ENCODE results near the gene ARHGAP40. TPM values are rescaled to one million over a fixed set of nuclear protein-coding genes. Genes with fewer than 3 reads are reported as not detected.

The ARHGAP40 gene
- total and polyA plus RNA-seq, 2 experiments from 2014 or later, result 0.21 TPM; not detected in 1

DNA sequence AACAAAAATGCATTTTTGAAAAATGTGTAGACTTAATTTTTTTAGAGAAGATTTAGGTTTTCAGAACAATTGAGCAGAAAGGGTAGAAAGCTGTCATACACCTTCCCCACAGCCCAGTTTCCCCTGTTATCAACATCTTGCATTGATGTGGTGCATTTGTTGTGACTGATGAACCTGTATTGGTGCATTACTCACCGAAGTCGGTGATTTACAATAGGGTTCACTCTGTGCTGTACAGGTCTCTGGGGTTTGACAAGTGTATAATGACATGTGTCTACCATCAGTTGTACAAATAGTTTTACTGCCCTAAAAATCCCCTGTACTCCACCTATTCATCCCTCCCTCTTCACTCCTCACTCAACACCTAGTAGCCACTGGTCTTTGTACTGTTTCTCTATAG, 44.4 kb upstream of the ARHGAP40 start:
- Histone ChIP-seq H3K4me1 (ENCODE audit: insufficient read depth) (no peaks in the 10 kb centered on the region), H3K79me2 (replicated peaks; ENCODE audit: insufficient read depth) (no peaks in the 10 kb centered on the region), H3K9me2 (ENCODE audit: insufficient read depth) (no peaks in the 10 kb centered on the region), H3K4me2 (no peak overlapping the region), H4K20me1 (replicated peaks; ENCODE audit: insufficient read depth) (no peaks in the 10 kb centered on the region), H3F3A (replicated peaks; ENCODE audit: low read depth) (no peaks in the 10 kb centered on the region), H3K36me3 (ENCODE audit: insufficient read depth) (peaks cover 17% of the 10 kb centered on the region), H3K27me3 (ENCODE audit: insufficient read depth) (no peaks in the 10 kb centered on the region), H3K27ac (ENCODE audit: low read depth) (no peak overlapping the region), H3K4me3 (no peak overlapping the region), H2AFZ (no peak overlapping the region)
- TF ChIP-seq NANOG (IDR thresholded peaks at IDR 0.05; ENCODE audit: borderline replicate concordance), result no peak
- TF ChIP-seq POLR2AphosphoS5 (IDR thresholded peaks at IDR 0.05; ENCODE audit: low read depth), result no peak
- no peak for TF ChIP-seq ZNF114 (CRISPR knock-in tag; IDR thresholded peaks at IDR 0.05)
- TF ChIP-seq JUNB (IDR thresholded peaks at IDR 0.05; ENCODE audit: unreplicated experiment), result no peak
- TF ChIP-seq, protein P1, sequence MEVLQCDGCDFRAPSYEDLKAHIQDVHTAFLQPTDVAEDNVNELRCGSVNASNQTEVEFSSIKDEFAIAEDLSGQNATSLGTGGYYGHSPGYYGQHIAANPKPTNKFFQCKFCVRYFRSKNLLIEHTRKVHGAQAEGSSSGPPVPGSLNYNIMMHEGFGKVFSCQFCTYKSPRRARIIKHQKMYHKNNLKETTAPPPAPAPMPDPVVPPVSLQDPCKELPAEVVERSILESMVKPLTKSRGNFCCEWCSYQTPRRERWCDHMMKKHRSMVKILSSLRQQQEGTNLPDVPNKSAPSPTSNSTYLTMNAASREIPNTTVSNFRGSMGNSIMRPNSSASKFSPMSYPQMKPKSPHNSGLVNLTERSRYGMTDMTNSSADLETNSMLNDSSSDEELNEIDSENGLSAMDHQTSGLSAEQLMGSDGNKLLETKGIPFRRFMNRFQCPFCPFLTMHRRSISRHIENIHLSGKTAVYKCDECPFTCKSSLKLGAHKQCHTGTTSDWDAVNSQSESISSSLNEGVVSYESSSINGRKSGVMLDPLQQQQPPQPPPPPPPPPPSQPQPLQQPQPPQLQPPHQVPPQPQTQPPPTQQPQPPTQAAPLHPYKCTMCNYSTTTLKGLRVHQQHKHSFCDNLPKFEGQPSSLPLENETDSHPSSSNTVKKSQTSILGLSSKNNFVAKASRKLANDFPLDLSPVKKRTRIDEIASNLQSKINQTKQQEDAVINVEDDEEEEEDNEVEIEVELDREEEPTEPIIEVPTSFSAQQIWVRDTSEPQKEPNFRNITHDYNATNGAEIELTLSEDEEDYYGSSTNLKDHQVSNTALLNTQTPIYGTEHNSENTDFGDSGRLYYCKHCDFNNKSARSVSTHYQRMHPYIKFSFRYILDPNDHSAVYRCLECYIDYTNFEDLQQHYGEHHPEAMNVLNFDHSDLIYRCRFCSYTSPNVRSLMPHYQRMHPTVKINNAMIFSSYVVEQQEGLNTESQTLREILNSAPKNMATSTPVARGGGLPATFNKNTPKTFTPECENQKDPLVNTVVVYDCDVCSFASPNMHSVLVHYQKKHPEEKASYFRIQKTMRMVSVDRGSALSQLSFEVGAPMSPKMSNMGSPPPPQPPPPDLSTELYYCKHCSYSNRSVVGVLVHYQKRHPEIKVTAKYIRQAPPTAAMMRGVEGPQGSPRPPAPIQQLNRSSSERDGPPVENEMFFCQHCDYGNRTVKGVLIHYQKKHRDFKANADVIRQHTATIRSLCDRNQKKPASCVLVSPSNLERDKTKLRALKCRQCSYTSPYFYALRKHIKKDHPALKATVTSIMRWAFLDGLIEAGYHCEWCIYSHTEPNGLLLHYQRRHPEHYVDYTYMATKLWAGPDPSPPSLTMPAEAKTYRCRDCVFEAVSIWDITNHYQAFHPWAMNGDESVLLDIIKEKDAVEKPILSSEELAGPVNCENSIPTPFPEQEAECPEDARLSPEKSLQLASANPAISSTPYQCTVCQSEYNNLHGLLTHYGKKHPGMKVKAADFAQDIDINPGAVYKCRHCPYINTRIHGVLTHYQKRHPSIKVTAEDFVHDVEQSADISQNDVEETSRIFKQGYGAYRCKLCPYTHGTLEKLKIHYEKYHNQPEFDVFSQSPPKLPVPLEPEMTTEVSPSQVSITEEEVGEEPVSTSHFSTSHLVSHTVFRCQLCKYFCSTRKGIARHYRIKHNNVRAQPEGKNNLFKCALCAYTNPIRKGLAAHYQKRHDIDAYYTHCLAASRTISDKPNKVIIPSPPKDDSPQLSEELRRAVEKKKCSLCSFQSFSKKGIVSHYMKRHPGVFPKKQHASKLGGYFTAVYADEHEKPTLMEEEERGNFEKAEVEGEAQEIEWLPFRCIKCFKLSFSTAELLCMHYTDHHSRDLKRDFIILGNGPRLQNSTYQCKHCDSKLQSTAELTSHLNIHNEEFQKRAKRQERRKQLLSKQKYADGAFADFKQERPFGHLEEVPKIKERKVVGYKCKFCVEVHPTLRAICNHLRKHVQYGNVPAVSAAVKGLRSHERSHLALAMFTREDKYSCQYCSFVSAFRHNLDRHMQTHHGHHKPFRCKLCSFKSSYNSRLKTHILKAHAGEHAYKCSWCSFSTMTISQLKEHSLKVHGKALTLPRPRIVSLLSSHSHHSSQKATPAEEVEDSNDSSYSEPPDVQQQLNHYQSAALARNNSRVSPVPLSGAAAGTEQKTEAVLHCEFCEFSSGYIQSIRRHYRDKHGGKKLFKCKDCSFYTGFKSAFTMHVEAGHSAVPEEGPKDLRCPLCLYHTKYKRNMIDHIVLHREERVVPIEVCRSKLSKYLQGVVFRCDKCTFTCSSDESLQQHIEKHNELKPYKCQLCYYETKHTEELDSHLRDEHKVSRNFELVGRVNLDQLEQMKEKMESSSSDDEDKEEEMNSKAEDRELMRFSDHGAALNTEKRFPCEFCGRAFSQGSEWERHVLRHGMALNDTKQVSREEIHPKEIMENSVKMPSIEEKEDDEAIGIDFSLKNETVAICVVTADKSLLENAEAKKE (CRISPR knock-in tag; IDR thresholded peaks at IDR 0.05), result no peak
- no peak for TF ChIP-seq EZH2 (IDR thresholded peaks at IDR 0.05; ENCODE audit: low read depth, unreplicated experiment)
- TF ChIP-seq, protein P2, sequence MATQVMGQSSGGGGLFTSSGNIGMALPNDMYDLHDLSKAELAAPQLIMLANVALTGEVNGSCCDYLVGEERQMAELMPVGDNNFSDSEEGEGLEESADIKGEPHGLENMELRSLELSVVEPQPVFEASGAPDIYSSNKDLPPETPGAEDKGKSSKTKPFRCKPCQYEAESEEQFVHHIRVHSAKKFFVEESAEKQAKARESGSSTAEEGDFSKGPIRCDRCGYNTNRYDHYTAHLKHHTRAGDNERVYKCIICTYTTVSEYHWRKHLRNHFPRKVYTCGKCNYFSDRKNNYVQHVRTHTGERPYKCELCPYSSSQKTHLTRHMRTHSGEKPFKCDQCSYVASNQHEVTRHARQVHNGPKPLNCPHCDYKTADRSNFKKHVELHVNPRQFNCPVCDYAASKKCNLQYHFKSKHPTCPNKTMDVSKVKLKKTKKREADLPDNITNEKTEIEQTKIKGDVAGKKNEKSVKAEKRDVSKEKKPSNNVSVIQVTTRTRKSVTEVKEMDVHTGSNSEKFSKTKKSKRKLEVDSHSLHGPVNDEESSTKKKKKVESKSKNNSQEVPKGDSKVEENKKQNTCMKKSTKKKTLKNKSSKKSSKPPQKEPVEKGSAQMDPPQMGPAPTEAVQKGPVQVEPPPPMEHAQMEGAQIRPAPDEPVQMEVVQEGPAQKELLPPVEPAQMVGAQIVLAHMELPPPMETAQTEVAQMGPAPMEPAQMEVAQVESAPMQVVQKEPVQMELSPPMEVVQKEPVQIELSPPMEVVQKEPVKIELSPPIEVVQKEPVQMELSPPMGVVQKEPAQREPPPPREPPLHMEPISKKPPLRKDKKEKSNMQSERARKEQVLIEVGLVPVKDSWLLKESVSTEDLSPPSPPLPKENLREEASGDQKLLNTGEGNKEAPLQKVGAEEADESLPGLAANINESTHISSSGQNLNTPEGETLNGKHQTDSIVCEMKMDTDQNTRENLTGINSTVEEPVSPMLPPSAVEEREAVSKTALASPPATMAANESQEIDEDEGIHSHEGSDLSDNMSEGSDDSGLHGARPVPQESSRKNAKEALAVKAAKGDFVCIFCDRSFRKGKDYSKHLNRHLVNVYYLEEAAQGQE (IDR thresholded peaks at IDR 0.05; ENCODE audit: unreplicated experiment), result no peak
- no peak for TF ChIP-seq ZNF331 (CRISPR knock-in tag; IDR thresholded peaks at IDR 0.05; ENCODE audit: low read depth)
- TF ChIP-seq CREB1 (CRISPR knock-in tag; IDR thresholded peaks at IDR 0.05; ENCODE audit: low read depth), result no peak
- TF ChIP-seq, protein P3, sequence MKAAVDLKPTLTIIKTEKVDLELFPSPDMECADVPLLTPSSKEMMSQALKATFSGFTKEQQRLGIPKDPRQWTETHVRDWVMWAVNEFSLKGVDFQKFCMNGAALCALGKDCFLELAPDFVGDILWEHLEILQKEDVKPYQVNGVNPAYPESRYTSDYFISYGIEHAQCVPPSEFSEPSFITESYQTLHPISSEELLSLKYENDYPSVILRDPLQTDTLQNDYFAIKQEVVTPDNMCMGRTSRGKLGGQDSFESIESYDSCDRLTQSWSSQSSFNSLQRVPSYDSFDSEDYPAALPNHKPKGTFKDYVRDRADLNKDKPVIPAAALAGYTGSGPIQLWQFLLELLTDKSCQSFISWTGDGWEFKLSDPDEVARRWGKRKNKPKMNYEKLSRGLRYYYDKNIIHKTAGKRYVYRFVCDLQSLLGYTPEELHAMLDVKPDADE (IDR thresholded peaks at IDR 0.05), result no peak
- no peak for TF ChIP-seq STAT1 (IDR thresholded peaks at IDR 0.05; ENCODE audit: unreplicated experiment)
- TF ChIP-seq, protein P4, sequence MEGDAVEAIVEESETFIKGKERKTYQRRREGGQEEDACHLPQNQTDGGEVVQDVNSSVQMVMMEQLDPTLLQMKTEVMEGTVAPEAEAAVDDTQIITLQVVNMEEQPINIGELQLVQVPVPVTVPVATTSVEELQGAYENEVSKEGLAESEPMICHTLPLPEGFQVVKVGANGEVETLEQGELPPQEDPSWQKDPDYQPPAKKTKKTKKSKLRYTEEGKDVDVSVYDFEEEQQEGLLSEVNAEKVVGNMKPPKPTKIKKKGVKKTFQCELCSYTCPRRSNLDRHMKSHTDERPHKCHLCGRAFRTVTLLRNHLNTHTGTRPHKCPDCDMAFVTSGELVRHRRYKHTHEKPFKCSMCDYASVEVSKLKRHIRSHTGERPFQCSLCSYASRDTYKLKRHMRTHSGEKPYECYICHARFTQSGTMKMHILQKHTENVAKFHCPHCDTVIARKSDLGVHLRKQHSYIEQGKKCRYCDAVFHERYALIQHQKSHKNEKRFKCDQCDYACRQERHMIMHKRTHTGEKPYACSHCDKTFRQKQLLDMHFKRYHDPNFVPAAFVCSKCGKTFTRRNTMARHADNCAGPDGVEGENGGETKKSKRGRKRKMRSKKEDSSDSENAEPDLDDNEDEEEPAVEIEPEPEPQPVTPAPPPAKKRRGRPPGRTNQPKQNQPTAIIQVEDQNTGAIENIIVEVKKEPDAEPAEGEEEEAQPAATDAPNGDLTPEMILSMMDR (conservative IDR thresholded peaks at IDR 0.05; ENCODE audit: low read depth in 2 of 2), result no peak
- TF ChIP-seq EZH2phosphoT487 (IDR thresholded peaks at IDR 0.05; ENCODE audit: unreplicated experiment), result no peak
- no peaks in the 10 kb centered on the region for H3K27me3 Mint-ChIP-seq (ENCODE audit: insufficient read depth, low read depth, poor library complexity)
- H3K27ac Mint-ChIP-seq, result no peak overlapping the region
- ATAC-seq (no peak), DNase-seq (ENCODE audit: low spot score) (no peak)
- no peak overlapping the region for H3K4me3 Mint-ChIP-seq
- 0 out of 3 replicates have a peak, but pooled peaks cover 4% of the 10 kb centered on the region for H3K4me1 Mint-ChIP-seq
- peaks cover 28% of the 10 kb centered on the region for H3K36me3 Mint-ChIP-seq (ENCODE audit: low read depth)
- H3K9me3 Mint-ChIP-seq, result no peaks in the 10 kb centered on the region
